GM18858 (cell line): Measurements from ENCODE around the gene GJB5.

ENCODE experiments used
- ATAC-seq: cut with Tn5 transposase; IDR thresholded peaks from one replicate; pipeline ENCODE4 v1.9.1; 2021; ENCODE audit not compliant: unreplicated experiment

The GJB5 gene

DNA sequence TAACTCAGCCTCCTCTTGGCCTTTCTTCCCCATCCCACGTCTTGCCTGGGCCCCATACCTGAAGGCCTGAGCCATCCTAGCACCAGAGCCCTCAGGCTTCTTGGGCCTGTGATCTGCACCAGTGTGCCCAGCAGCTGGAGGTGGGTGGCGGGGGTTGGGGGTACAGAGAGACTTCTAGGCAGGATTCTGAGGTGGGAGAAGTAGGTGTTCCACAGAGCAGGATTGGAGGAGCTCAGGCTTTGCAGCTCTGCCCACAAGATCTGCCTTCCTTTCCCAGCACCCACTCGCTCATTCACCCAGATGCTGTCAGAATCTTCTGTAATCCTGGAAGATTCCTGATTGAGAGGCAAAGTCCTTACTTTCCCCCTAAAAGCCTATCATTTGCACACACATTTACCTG, 10.0 kb upstream of the GJB5 start:
- no peak for ATAC-seq

DNA sequence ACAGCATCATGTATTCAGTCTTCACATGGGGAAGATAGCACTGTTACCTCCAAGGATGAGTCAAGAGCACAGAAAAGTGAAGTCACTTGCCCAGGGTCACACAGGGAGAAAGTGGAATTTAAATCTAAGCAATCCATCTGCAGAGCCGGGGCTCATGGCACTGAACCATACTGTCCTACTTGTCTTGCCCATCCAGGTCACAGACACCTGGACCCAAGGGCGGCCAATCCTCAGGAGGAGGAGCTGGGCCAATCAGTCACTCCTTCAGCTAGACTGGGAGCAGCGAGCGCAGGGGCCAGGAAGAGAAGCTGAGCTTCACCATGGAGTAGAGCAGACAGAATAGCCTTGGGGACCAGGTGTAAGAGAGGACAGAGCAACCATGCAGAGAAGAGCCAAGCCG, 9.2 kb upstream of the GJB5 start:
- ATAC-seq = no peak

DNA sequence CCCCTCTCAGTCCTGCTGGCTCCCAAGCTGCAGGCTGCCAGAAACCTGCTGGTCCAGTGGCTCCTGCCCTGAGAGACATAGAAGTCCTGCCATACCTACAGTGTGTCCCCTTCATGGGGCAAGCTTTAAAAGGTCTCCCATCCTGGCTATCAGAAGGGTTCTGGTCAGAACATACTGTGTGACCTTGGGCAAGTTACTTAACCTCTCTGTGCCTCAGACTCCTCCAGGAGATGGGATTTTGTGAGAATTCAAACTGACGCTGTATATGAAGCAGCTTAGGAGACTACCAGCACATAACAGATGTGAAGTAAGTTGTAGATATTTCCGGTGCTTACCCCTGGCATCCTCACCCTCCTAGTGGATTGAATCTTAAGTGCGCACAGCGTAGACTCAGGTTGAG, 8.7 kb upstream of the GJB5 start:
- ATAC-seq = no peak

DNA sequence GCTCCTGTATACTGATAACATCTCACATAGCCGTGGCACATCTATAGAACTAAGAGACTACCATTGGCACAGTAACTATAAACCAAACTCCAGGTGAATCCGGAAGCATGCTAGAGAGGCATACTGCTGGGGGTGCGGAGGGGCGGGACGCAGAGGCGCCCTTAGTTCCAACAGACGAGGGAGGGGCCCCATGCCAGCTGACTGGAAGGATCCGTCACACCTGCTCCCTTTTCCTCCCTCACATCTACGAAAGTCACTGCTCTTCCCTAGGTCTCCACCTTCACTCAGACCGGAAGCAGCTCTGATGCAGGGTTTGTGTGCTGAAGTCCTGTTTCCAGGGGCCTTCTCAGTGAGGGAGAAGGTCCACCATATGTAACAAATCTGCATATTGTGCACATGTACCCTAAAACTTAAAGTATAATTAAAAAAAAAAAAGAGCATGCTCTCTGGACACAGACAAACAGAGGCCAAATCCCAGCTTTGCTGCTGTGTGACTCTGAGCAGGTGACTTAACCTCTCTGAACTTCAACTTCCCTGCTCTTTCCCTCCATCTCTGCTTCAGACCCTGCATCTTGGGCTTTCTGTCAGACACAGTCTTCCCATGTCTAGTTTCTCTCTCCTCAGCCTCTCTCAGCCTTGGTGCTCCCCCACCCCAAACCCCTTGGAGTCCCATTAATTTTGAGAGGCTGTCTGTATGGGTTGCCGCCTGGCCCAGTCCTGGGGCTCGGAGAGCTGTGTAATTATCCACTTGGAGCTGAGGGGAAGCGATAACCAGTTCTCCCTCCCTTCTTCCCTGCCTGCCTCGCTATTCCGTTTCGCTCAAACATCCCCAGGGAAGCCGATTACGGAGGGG, 7.8 kb upstream of the GJB5 start:
- ATAC-seq = no peak

DNA sequence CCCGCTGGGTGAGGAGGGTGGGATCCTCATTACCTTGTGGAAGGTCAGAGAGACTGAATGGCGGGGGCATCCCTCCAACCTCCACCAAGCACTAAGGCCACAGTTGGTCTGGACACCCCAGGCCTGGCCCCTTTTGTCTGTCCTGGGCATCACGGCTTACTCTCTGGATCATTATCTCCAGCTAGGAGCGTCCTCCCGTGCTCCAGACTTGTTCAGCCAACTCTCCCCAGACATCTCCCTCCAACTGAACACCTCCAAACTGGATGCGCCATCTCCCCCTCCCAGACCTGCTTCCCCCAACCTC, 7.3 kb upstream of the GJB5 start:
- no peak for ATAC-seq

DNA sequence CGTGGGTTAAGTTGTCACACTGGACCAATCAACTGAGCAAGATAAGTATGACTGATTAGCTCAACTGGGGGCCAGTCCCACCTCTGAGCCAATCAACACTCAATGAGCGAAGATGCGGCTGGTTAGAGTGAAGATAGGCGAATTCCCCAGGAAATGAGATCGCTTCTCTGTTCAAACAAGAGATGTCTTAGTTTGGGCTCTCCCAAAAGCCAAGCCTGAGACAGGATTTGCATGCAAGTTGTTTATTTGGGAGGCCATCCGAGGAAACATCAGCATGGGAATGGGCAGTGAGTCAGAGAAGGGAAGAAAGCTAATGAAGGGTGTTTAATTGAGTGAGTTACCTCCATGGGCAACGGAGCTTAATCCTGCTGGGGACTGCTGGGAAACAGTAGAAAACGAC, 4.9 kb upstream of the GJB5 start:
- no peak for ATAC-seq

GRCh38 chr1:34750610-34751009, 4.2 kb upstream of the GJB5 start:
- ATAC-seq = no peak

- no peak for ATAC-seq
Observed at GRCh38 chr1:34753163-34753562, 1.7 kb upstream of the GJB5 start.

- ATAC-seq = no peak
Observed at GRCh38 chr1:34755961-34756360, 1.1 kb downstream of the GJB5 start.

DNA sequence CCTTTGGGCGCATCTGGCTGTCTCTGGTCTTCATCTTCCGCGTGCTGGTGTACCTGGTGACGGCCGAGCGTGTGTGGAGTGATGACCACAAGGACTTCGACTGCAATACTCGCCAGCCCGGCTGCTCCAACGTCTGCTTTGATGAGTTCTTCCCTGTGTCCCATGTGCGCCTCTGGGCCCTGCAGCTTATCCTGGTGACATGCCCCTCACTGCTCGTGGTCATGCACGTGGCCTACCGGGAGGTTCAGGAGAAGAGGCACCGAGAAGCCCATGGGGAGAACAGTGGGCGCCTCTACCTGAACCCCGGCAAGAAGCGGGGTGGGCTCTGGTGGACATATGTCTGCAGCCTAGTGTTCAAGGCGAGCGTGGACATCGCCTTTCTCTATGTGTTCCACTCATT, 2.5 kb downstream of the GJB5 start:
- ATAC-seq = no peak

DNA sequence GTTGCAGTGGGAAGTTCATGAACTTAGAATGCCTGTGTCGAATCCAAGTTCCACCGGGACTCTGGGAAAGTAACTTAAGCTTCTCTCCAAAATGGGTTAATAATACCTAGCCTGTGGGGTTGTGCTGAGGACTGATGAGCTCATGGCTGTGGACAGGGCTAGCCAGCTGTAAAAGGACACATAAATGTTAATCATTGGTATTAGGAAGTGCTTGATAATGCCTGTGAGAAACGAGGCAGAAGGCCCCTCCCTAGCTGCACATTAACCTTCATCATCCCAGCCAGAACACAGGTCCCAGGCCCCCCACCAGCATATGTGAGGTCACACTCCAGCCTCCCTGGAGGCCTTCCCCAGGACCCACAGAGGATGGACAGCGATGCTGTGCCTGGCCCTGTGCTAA, 3.9 kb downstream of the GJB5 start:
- no peak for ATAC-seq

DNA sequence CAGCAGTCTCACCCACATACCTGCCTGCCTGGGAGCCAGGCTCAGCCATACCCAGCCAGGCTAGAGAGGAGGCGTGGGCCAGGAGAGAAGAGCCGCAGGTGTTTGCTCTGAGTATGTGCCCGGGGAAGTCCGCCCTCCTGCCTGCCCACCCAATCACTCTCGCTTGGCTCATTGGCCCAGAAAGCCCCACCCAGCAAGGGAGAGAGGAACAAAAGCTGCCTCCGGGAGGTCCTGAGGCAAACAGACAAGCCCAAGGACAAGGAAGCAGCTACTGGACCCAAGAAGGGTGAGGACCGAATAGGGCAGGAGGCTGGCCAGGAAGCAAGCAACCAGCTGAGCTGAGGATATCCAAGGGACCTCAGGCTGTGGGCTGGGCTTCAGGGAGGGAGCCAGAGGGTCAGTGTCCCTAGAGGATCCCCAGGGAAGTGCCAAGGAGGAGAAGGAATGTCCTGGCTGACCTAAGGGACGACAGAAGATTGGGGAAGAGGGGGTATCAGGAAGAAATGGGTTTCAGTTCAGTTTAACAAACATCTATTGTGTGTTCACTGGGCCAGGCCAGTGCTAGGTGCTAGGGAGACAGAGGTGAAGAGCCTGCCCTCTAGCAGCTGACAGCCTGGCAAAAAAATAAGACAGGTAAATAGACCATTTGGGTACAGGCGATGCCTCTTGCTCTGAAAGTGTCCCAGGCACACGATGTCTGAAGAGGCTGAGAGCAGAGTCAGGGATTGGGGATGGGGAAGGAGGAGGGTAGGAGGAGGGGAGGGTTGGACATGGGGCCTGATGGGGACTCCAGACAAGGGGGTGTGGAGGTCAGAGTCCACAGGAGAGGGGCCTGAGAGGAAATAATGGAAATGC, 4.9 kb downstream of the GJB5 start, which contains the start of gene GJB4:
Gene GJB4, plus strand, starts transcription at position 238 of the 855 bp plus-strand sequence. CDS start 1,515 bp downstream, outside the sequence.
- no peak for ATAC-seq

- ATAC-seq = no peak
Observed at GRCh38 chr1:34761176-34761761, 6.4 kb downstream of the GJB5 start.

- ATAC-seq = no peak
Observed at GRCh38 chr1:34761776-34762307, 7.0 kb downstream of the GJB5 start.

DNA sequence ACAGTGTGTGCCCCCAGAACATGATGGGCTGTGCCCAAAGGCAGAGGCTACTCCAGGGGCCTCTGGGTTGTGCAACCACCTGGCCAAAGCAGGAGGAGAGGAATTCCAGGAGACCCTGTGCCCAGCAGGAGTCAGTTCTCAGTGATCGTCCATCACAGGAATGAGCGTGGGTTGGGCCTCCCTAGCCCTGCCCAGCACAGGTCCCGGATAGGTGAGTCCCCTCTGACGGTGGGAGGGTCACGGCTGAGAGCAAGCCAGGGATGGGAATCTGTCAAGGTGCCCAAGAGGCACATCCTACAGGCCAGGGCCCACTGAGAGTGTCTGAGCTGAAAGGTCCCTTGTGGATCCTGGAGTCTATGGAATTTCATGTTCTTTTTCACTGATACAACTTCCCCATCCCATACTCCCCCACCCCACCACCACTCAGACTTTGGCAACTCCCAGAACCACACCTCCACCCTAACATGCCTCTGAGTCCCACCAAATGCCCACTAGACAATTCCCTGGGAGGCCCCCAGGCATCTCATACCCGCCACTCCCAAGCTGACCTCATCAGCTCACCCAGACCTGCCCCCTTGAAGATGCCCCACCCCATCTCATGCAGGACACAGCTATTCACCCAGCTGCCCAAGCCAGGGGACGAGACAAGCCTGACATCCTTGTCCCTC, 7.8 kb downstream of the GJB5 start:
- no peak for ATAC-seq

DNA sequence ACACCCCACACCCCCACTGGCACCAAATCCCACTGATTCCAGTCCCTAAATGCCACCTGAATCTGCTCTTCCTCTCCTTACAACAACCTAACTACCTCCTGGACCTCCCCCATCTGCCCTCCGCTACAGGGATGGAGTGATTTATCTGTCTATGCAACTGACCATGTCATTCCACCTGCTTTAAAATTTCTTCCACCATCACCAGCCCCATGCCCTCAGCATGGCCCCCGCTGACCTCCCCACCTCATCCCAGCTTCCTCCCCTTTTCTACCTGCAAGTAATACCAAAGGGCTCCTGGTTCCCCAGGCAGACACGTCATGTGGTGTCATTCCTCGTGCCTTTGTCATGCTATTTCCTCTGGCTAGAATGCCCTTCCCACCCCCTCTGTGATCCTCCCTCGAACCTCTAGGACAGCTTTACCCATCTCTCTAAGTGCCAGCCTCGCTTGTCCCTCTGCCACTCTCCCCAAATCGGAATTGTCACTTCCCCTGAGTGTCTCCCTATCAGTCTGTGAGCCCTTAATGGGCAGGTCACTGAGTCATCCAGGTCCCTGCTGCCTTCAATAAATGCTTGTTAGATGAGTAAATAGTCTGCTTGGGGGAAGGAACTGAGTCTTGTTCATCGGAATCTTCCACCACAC, 8.4 kb downstream of the GJB5 start:
- no peak for ATAC-seq

DNA sequence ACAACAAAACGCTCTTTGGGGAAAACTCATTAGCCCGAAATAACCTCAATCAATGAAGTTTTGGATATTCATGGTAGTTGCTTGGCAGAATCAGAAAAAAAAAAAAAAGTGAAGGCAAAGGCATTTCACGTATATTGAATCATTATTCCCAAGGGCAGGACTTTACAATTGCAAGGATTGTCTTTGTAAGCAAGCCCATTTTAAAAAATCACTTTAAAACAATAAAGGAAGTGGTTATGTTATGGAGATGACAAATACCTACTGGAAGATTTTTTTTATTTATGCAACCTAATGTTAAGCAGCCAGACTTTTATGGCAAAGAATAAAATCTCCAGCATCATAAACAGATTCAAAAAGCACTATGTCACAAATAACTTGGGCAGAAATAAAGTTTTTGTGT, 14.0 kb downstream of the GJB5 start:
- ATAC-seq = no peak

- no peak for ATAC-seq
Observed at GRCh38 chr1:34770891-34771504, 16.2 kb downstream of the GJB5 start.

DNA sequence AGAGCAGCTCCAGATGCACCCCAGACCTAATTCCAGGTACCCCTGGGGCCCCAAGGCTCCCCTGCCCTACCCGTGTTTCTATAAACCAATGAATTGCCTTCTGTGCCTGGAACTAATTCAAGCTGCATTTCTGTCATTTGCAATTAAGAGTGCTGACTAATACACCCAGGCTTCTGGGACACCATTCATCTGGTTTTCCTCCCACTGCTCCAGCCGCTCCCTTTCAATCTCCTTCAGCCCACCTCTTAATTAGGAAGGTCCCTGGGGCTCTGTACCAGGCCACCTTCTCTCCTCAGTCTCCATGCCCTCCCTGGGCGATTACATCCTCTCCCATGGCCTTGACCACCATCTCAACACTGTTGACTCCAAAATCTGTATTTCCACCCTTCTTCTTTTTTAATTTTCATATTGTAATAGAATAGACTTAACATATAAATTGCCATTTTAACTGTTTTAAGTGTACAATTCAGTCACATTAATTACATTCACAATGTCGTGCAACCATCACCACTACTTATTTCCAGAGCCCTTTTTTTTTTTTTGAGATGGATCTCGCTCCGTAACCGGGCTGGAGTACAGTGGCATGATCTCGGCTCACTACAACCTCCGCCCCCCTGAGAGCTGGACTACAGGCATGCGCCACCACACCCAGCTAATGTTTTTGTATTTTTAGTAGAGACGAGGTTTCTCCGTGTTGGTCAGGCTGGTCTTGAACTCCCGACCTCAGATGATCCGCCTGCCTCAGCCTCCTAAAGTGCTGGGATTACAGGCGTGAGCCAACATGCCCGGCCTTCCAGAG, 16.9 kb downstream of the GJB5 start:
- ATAC-seq = no peak
